KMS-11 (cell line): Measurements from ENCODE around the gene FES.

Experiments used
- H2AFZ ChIP-seq: fragments of 200-600 bp; sonication (generic); 2 replicates; pipeline ENCODE4 v1.6.1; 2016; ENCODE audit warnings: antibody characterized with exemption, mixed run types, low read depth
- H3K27ac ChIP-seq: fragments of 200-600 bp; sonication (generic); 2 replicates; pipeline ENCODE4 v1.6.1; 2016; ENCODE audit warnings: mild to moderate bottlenecking, mixed run types
- H3K27me3 ChIP-seq: fragments of 200-600 bp; sonication (generic); 2 replicates; pipeline ENCODE4 v1.6.1; 2017; ENCODE audit warnings: mild to moderate bottlenecking, low read depth, mixed run types, moderate library complexity; ENCODE audit not compliant: insufficient read depth
- H3K36me3 ChIP-seq: fragments of 200-600 bp; sonication (generic); 2 replicates; pipeline ENCODE4 v1.6.1; 2017; ENCODE audit warnings: mild to moderate bottlenecking, mixed run types; ENCODE audit not compliant: insufficient read depth
- H3K4me1 ChIP-seq: fragments of 200-600 bp; sonication (generic); 2 replicates; pipeline ENCODE4 v1.6.1; 2016; ENCODE audit warnings: mild to moderate bottlenecking, low read depth, mixed run types; ENCODE audit not compliant: poor library complexity, severe bottlenecking
- H3K4me2 ChIP-seq: fragments of 200-600 bp; sonication (generic); 2 replicates; pipeline ENCODE4 v1.7.0; 2016; ENCODE audit warnings: mild to moderate bottlenecking, mixed run types
- H3K4me3 ChIP-seq: fragments of 200-600 bp; sonication (generic); IDR thresholded peaks from 2 replicates; pipeline ENCODE4 v1.6.1; 2017; ENCODE audit warnings: low read depth, low read length, mixed read lengths; ENCODE audit not compliant: insufficient read depth
- H3K79me2 ChIP-seq: fragments of 200-600 bp; sonication (generic); 2 replicates; pipeline ENCODE4 v1.6.1; 2016; ENCODE audit warnings: low read depth, mixed run types; ENCODE audit not compliant: insufficient read depth
- H3K9ac ChIP-seq: fragments of 200-600 bp; sonication (generic); 2 replicates; pipeline ENCODE4 v1.6.1; 2016; ENCODE audit warnings: mild to moderate bottlenecking, mixed run types
- H4K20me1 ChIP-seq: fragments of 200-600 bp; sonication (generic); 2 replicates; pipeline ENCODE4 v1.6.1; 2016; ENCODE audit warnings: mild to moderate bottlenecking, mixed run types; ENCODE audit not compliant: insufficient read depth
- CTCF ChIP-seq: fragments of 200-600 bp; sonication (generic); conservative IDR thresholded peaks from 2 replicates; pipeline ENCODE4 v1.6.1; 2017; ENCODE audit warnings: low read depth, mild to moderate bottlenecking, antibody characterized with exemption, low read length, moderate library complexity, mixed read lengths

The FES gene

GRCh38 chr15:90916461-90916860, 32.2 kb downstream of the FES start:
- H3K27ac ChIP-seq, result no peak overlapping the region
- H3K27me3 ChIP-seq, result no peaks in the 10 kb centered on the region
- no peaks in the 10 kb centered on the region for H3K79me2 ChIP-seq
- no peaks in the 10 kb centered on the region for H4K20me1 ChIP-seq
- H2AFZ ChIP-seq, result no peak overlapping the region
- H3K4me1 ChIP-seq, result peaks cover 38% of the 10 kb centered on the region
- H3K36me3 ChIP-seq, result no peaks in the 10 kb centered on the region
- H3K4me3 ChIP-seq, result no peak overlapping the region
- H3K9ac ChIP-seq, result no peak overlapping the region
- no peak overlapping the region for H3K4me2 ChIP-seq
- no peak for TF ChIP-seq CTCF

- Histone ChIP-seq H2AFZ (no peak overlapping the region), H3K27me3 (no peaks in the 10 kb centered on the region), H4K20me1 (no peaks in the 10 kb centered on the region), H3K4me1 (peaks cover 50% of the 10 kb centered on the region), H3K36me3 (no peaks in the 10 kb centered on the region), H3K27ac (no peak overlapping the region), H3K9ac (no peak overlapping the region), H3K79me2 (no peaks in the 10 kb centered on the region), H3K4me2 (no peak overlapping the region), H3K4me3 (no peak overlapping the region)
- TF ChIP-seq CTCF, result no peak
These were observed 33.3 kb downstream of the FES start for GRCh38 chr15:90917569-90917968.

GRCh38 chr15:90918034-90918788, 33.9 kb downstream of the FES start:
- Histone ChIP-seq H4K20me1 (no peaks in the 10 kb centered on the region), H3K9ac (no peak overlapping the region), H2AFZ (no peak overlapping the region), H3K36me3 (no peaks in the 10 kb centered on the region), H3K79me2 (no peaks in the 10 kb centered on the region), H3K4me2 (no peak overlapping the region), H3K27ac (no peak overlapping the region), H3K27me3 (no peaks in the 10 kb centered on the region), H3K4me3 (no peak overlapping the region), H3K4me1 (peaks cover 53% of the 10 kb centered on the region)
- TF ChIP-seq CTCF, result no peak

- H3K4me1 ChIP-seq, result peaks cover 53% of the 10 kb centered on the region
- no peaks in the 10 kb centered on the region for H3K27me3 ChIP-seq
- H3K27ac ChIP-seq, result no peak overlapping the region
- H2AFZ ChIP-seq, result no peak overlapping the region
- H3K36me3 ChIP-seq, result no peaks in the 10 kb centered on the region
- H4K20me1 ChIP-seq, result no peaks in the 10 kb centered on the region
- no peak overlapping the region for H3K9ac ChIP-seq
- H3K4me3 ChIP-seq, result no peak overlapping the region
- H3K4me2 ChIP-seq, result no peak overlapping the region
- TF ChIP-seq CTCF, result no peak
- no peaks in the 10 kb centered on the region for H3K79me2 ChIP-seq
These were observed 34.5 kb downstream of the FES start for GRCh38 chr15:90918835-90919234.
